Measurements from ENCODE around the gene EN2.

GRCh38 chr7:155464948-155465739, 7.2 kb downstream of the EN2 start:
- TF ChIP-seq POLR2A (IDR thresholded peaks at IDR 0.05) (no peak), CTCF (IDR thresholded peaks at IDR 0.05) (no peak)

All from adrenal gland (tissue), 5 donors.